ENCODE results near the gene TPPP.

DNA sequence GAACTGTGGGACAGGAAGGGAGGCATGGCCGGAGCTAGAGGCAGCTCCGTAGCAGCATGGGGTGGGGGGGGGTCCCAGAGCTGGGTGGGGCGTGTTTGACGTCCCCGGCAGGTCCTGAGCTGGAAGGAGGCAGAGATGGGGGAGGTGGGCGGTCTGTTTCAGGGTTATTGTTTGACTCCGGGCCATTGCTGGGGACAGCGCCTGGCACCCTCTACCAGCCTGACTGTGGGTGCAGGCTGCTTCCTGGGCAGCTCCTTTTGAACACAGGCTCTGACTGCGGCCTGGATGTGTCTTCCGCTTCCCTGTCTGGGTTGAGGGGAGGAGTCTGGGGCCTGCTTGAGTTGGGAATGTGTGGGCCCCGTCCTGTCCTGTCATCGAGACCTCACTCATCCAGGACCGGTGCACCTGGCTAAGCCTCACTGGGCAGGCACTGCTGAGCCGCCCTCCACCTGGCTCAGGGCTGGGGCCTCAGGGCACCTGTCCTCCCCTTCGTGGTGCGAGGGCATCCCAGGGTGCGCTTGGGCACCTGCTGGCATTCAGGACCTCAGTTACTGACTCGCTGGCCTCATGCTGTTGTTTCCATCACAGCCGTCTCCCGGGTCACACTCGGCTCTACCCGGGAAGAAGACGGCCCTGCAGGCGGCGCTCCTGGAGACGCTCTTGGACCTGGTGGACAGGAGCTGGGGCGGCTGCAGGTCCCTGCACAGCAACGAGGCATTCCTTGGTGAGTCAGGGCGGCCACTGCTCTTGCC lies 54.5 kb downstream of the TPPP start:
- no peak for TF ChIP-seq CTCF (IDR thresholded peaks at IDR 0.05)
- no peak for TF ChIP-seq POLR2A (IDR thresholded peaks at IDR 0.05)
- no peak for TF ChIP-seq POLR2AphosphoS5 (IDR thresholded peaks at IDR 0.05)
